Testis (tissue), 3 donors: Measurements from ENCODE around the gene ASB1. TPM values are rescaled to one million over a fixed set of nuclear protein-coding genes. Genes with fewer than 3 reads are reported as not detected.

Experiments used
- DNase-seq: peaks from one replicate; pipeline ENCODE4 v3.0.0-alpha.2; 2019
- H3K27ac ChIP-seq, 2 donors: fragments of 200-600 bp; sonication (generic); one replicate each; pipeline ENCODE4 v1.5.1; 2019
- H3K27me3 ChIP-seq: fragments of 200-600 bp; sonication (generic); one replicate; pipeline ENCODE4 v1.5.1; 2019
- H3K36me3 ChIP-seq: fragments of 200-600 bp; sonication (generic); one replicate; pipeline ENCODE4 v1.5.1; 2017; ENCODE audit warnings: low read depth; ENCODE audit errors: missing control alignments
- H3K4me1 ChIP-seq: fragments of 200-600 bp; sonication (generic); one replicate; pipeline ENCODE4 v1.5.1; 2019
- H3K4me3 ChIP-seq, 2 donors: fragments of 200-600 bp; sonication (generic); one replicate each; pipeline ENCODE4 v1.5.1; 2017 to 2019
- H3K9me3 ChIP-seq: fragments of 200-600 bp; sonication (generic); one replicate; pipeline ENCODE4 v1.5.1; 2017
- POLR2A ChIP-seq: fragments of 450-650 bp; IDR thresholded peaks from one replicate; pipeline ENCODE4 v1.6.1; 2017; ENCODE audit warnings: antibody characterized with exemption, mild to moderate bottlenecking, moderate library complexity
- WGBS, 2 donors: methylation state at CpG; one replicate each; pipeline ENCODE4 v1.1.5; 2018; 5-methylcytosine and 5-hydroxymethylcytosine counted together
- intact Hi-C: fragments of 100-400 bp; cut with DNase I; formaldehyde crosslinking; loops from one replicate; pipeline ENCODE4 v1.15.1; 2023; ENCODE audit warnings: low total_unique reads
- polyA plus RNA-seq: library from polyadenylated mRNA; stranded (reverse); fragments of 350-450 nt; fragmentation: Illumina TruSeq; extraction: RNeasy Lipid Tissue Mini Kit (QIAGEN cat#74804); gene quantifications from one replicate; pipeline ENCODE4 v1.2.3, GENCODE V29; 2014; ENCODE audit warnings: low read depth, low replicate concordance; ENCODE audit not compliant: insufficient read depth
- total RNA-seq, 2 donors: library from RNA; depleted of rRNA; stranded (reverse); fragments of >200 nt; gene quantifications; one replicate each; pipeline ENCODE4 v1.2.3, GENCODE V29; 2016
- TF ChIP-seq, protein P1 (sequence below), 3 experiments: fragments of 450-650 bp in 2 of 3; fragments of 200-600 bp in 1 of 3; sonication (generic) in 1 of 3; IDR thresholded peaks; one replicate each; pipeline ENCODE4 v1.5.1; 2016 to 2019; ENCODE audit warnings: antibody characterized with exemption in 3 of 3, mild to moderate bottlenecking in 2 of 3, moderate library complexity in 1 of 3

The ASB1 gene
- total and polyA plus RNA-seq, 3 donors from 2014 or later, result 31.4 to 52.5 (median 41.9) TPM

DNA sequence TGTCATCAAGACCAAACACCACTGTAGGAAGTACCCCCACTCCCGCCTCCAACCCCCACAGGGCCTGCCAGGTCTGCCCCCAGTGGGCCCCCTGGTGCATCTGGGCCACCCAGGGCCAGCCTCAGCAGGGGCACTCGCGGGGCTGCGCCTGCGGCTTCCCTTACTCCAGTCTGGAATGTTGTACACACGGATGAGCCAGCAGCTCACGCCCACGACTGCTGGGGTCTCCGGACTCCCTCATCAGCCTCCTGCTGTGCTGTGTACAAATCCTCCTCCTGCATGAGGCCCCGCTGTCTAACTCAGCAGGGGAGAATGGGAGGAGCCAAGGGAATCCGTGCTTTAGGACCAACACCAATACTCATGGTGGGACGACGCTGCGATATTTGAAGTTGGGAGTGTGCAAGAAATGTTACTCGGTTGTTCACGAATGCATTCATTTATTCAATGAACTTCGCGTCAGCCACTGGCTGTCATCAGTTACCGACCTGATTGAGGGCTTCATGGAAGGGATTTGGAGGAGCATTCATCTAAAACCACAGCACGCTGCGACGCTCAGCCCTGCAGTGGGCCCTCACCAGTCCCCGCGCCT, 654 bp upstream of the ASB1 start:
- whole genome bisulfite sequencing, 2 donors, result 0 to 3% methylated on average over 14 to 23 of the region's 24 CpGs
- no peaks in the 10 kb centered on the region for H3K9me3 ChIP-seq
- DNase-seq, result peak; percentile 36
- no peaks in the 10 kb centered on the region for H3K36me3 ChIP-seq
- no peaks in the 10 kb centered on the region for H3K27me3 ChIP-seq
- intact Hi-C loops, result no loop called here
- peak overlapping the region; percentile 94 to 95 for H3K27ac ChIP-seq
- TF ChIP-seq, protein P1, sequence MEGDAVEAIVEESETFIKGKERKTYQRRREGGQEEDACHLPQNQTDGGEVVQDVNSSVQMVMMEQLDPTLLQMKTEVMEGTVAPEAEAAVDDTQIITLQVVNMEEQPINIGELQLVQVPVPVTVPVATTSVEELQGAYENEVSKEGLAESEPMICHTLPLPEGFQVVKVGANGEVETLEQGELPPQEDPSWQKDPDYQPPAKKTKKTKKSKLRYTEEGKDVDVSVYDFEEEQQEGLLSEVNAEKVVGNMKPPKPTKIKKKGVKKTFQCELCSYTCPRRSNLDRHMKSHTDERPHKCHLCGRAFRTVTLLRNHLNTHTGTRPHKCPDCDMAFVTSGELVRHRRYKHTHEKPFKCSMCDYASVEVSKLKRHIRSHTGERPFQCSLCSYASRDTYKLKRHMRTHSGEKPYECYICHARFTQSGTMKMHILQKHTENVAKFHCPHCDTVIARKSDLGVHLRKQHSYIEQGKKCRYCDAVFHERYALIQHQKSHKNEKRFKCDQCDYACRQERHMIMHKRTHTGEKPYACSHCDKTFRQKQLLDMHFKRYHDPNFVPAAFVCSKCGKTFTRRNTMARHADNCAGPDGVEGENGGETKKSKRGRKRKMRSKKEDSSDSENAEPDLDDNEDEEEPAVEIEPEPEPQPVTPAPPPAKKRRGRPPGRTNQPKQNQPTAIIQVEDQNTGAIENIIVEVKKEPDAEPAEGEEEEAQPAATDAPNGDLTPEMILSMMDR (IDR thresholded peaks at IDR 0.05), result no peak
- TF ChIP-seq POLR2A, result no peak
- H3K4me1 ChIP-seq, result peaks cover 32% of the 10 kb centered on the region
- peak overlapping the region; percentile 78 to 97 for H3K4me3 ChIP-seq

DNA sequence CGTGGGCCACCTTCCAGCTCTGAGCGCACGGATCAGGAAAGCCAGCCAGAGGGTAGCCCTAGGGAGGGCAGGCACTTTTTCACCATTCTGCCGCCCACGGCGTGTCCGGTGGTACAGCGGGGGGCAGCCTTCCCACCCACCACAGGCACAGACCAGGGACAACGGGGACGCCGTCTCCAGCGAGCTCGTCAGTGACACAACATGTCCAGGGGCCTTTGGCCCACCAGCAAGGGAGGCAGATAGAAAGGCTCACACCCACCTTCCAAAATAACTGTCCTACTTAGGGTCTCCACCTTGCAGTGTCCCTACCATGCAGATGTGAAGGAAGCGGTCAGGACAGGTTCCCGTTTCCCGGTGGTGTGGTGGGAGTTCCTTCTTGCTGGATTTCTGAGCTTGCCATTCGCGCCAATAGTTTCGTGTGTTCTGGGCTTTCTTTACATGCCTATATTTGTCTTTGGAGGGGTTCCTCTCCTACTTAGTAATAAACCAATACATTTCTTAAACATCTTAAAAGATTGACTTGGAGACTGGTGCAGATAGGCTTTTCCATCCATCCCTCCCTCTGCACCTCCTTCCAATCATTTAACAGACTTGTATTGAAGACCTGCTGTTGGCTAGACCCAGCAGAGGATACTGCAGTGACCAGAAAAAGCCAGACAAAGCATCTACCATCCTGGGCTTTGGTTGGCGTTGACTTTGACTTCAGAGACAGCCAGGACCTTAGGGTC, 872 bp downstream of the ASB1 start:
- no peaks in the 10 kb centered on the region for H3K36me3 ChIP-seq
- no peaks in the 10 kb centered on the region for H3K9me3 ChIP-seq
- DNase-seq, result no peak
- H3K4me3 ChIP-seq, result peak overlapping the region; percentile 78 to 97
- 8 to 9% methylated on average over 9 to 19 of the region's 20 CpGs for WGBS, 2 donors
- TF ChIP-seq, protein P1 (IDR thresholded peaks at IDR 0.05), result no peak
- no peak for TF ChIP-seq POLR2A
- H3K27me3 ChIP-seq, result no peaks in the 10 kb centered on the region
- intact Hi-C loops, result no loop called here
- peaks cover 21% of the 10 kb centered on the region for H3K4me1 ChIP-seq
- peak overlapping the region; percentile 94 to 95 for H3K27ac ChIP-seq

DNA sequence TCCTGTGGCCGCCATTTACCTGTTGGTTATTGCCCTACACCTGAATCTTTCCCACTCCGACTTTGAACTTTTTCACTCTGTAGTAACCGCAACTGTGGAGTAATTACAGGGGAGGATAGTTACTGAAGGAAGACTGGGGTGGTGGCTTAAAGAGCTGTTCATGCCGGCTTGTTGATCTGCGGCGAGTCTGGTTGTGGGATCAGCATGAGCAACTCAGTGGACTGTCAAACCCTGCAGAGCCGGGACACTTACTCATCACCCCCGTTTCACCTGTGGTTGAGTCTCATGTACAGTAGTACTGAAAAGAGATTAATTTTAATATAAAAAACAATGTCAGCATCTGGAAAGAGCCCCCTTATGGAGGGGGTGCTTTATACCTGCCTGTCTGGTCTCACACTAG, 2.1 kb downstream of the ASB1 start:
- no peaks in the 10 kb centered on the region for H3K9me3 ChIP-seq
- 72 to 76% methylated on average over 8 of the region's 8 CpGs for WGBS, 2 donors
- H3K4me1 ChIP-seq, result peaks cover 21% of the 10 kb centered on the region
- no peak for DNase-seq
- TF ChIP-seq, protein P1 (IDR thresholded peaks at IDR 0.05), result no peak
- no peak for TF ChIP-seq POLR2A
- H3K4me3 ChIP-seq, result no peak overlapping the region
- intact Hi-C loops, result no loop called here
- no peak overlapping the region for H3K27ac ChIP-seq
- no peaks in the 10 kb centered on the region for H3K27me3 ChIP-seq
- no peaks in the 10 kb centered on the region for H3K36me3 ChIP-seq

DNA sequence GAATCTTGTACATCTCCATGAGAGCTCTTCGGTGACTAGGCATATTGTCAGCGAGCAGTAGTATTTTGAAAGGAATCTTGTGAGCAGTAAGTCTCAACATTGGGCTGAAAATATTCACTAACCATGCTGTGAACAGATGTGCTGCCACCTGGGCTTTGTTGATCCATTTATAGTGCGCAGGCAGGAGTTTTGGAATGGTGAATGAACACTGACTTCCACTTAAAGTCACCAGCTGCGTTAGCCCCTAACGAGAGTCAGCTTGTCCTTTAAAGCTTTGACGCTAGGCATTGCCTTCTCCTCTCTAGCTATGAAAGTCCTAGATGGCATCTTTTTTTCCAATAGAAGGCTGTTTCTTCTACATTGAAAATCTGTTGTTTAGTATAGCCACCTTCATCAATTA, 4.1 kb downstream of the ASB1 start:
- TF ChIP-seq, protein P1 (IDR thresholded peaks at IDR 0.05), result no peak
- no peak for TF ChIP-seq POLR2A
- Histone ChIP-seq H3K36me3 (no peaks in the 10 kb centered on the region), H3K27me3 (no peaks in the 10 kb centered on the region), H3K27ac (no peak overlapping the region), H3K4me3 (no peak overlapping the region), H3K4me1 (peaks cover 14% of the 10 kb centered on the region), H3K9me3 (no peaks in the 10 kb centered on the region)
- WGBS, 2 donors, result 90 to 97% methylated on average over 6 of the region's 6 CpGs
- intact Hi-C loops, result no loop called here
- no peak for DNase-seq
